Measurements from ENCODE around the gene GCDH. TPM values are rescaled to one million over a fixed set of nuclear protein-coding genes. Genes with fewer than 3 reads are reported as not detected.

The GCDH gene
- total RNA-seq, 2 experiments from 2014 or later, result 31.5 to 48.7 TPM

DNA sequence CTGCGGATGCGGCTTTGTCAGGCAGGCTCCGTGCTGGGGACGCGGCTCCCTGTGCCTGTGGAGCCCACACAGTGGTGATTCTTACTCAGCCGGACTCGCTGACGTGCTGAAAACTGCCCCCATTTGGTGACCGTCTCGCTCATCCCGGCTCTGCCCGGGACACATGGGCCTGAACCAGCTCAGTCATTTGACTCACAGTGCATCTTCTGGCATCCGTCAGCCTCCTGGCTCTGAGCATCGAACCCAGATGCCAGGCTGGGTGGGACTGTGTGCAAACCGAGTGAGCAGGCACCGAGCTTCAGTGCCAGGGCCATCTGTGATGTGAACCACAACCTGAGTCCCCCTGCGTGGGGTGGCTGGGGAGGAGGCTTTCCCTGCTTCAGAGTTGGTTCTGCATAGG is 5.5 kb downstream of the GCDH start:
- BruUV-seq (replicated peaks), result no TSS peak
- Histone ChIP-seq H3K4me3 (ENCODE audit: low read depth, low read length, poor library complexity, severe bottlenecking) (no peak overlapping the region), H3K9me2 (ENCODE audit: insufficient read depth, low read length) (no peaks in the 10 kb centered on the region), H3K4me2 (ENCODE audit: low read length) (no peak overlapping the region), H3K9me3 (ENCODE audit: low read length) (no peaks in the 10 kb centered on the region), H3K4me1 (ENCODE audit: insufficient read depth, low read length, poor library complexity, severe bottlenecking) (peaks cover 6% of the 10 kb centered on the region), H3K36me3 (ENCODE audit: insufficient read depth, low read length) (peaks cover 41% of the 10 kb centered on the region; the same call in 1 of the 2 replicates), H2AFZ (ENCODE audit: low read length) (no peak overlapping the region), H4K20me1 (ENCODE audit: insufficient read depth, low read length) (no peaks in the 10 kb centered on the region), H3K79me2 (ENCODE audit: insufficient read depth, low read depth, low read length) (peaks cover 7% of the 10 kb centered on the region; the same call in 1 of the 2 replicates), H3K27ac (ENCODE audit: low read depth, low read length, poor library complexity, severe bottlenecking) (no peak overlapping the region)
- ChIA-PET POLR2A (no interaction called here), CTCF (ENCODE audit: unreplicated experiment) (no interaction called here)
- no peak for DNase-seq (ENCODE audit: low spot score)
- intact Hi-C loops (cut with micrococcal nuclease; ENCODE audit: unreplicated experiment), result no loop called here
- no peak for TF ChIP-seq EZH2phosphoT487 (IDR thresholded peaks at IDR 0.05; ENCODE audit: borderline replicate concordance, low read depth, low read length)
- TF ChIP-seq, protein P1, sequence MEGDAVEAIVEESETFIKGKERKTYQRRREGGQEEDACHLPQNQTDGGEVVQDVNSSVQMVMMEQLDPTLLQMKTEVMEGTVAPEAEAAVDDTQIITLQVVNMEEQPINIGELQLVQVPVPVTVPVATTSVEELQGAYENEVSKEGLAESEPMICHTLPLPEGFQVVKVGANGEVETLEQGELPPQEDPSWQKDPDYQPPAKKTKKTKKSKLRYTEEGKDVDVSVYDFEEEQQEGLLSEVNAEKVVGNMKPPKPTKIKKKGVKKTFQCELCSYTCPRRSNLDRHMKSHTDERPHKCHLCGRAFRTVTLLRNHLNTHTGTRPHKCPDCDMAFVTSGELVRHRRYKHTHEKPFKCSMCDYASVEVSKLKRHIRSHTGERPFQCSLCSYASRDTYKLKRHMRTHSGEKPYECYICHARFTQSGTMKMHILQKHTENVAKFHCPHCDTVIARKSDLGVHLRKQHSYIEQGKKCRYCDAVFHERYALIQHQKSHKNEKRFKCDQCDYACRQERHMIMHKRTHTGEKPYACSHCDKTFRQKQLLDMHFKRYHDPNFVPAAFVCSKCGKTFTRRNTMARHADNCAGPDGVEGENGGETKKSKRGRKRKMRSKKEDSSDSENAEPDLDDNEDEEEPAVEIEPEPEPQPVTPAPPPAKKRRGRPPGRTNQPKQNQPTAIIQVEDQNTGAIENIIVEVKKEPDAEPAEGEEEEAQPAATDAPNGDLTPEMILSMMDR (conservative IDR thresholded peaks at IDR 0.05; ENCODE audit: low read length), result no peak

DNA sequence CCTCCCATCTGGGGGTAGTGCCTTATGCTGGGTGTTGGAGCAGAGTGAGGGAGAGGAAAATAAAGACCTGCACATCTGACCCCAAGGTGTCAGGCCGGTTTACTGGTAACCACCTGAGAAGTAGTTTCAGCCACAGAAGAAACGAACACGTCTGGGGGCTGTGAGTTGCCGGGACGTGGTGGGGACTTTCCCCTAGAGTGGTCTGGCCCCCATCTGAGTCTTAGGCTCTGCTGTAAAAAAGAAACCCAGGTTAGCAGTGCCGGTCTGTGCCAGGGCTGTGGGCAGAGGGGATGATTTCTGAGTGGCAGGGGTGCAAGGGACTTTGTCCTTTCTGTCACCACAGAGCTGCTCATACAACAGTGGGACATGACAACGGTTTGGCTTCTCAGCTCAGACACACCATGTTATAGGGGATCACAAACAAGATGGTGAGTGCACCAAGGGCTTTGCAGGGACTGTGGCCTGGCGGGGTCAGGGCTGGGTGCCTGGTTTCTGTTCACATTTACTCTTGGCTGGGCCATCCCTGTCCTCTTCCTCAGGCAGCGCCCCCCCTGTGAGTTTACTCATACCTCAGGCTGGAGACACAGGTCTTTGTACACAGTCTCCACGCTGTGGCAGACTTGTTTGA is 9.0 kb downstream of the GCDH start:
- DNase-seq (ENCODE audit: low spot score), result no peak
- Histone ChIP-seq H3K4me3 (ENCODE audit: low read depth, low read length, poor library complexity, severe bottlenecking) (no peak overlapping the region), H3K79me2 (ENCODE audit: insufficient read depth, low read depth, low read length) (no peaks in the 10 kb centered on the region), H2AFZ (ENCODE audit: low read length) (no peak overlapping the region), H3K9me2 (ENCODE audit: insufficient read depth, low read length) (no peaks in the 10 kb centered on the region), H3K4me1 (ENCODE audit: insufficient read depth, low read length, poor library complexity, severe bottlenecking) (no peaks in the 10 kb centered on the region), H4K20me1 (ENCODE audit: insufficient read depth, low read length) (no peaks in the 10 kb centered on the region), H3K9me3 (ENCODE audit: low read length) (no peaks in the 10 kb centered on the region), H3K27ac (ENCODE audit: low read depth, low read length, poor library complexity, severe bottlenecking) (no peak overlapping the region), H3K36me3 (ENCODE audit: insufficient read depth, low read length) (peaks cover 27% of the 10 kb centered on the region; the same call in 1 of the 2 replicates), H3K4me2 (ENCODE audit: low read length) (no peak overlapping the region)
- ChIA-PET CTCF (ENCODE audit: unreplicated experiment) (no interaction called here), POLR2A (interaction anchor here (1.2 kb wide), 1 partner anchor 21 kb away, joined by 3 read pairs; no protein-coding TSS in a partner anchor)
- no peak for TF ChIP-seq EZH2phosphoT487 (IDR thresholded peaks at IDR 0.05; ENCODE audit: borderline replicate concordance, low read depth, low read length)
- TF ChIP-seq, protein P1 (conservative IDR thresholded peaks at IDR 0.05; ENCODE audit: low read length), result no peak
- BruUV-seq (replicated peaks), result no TSS peak
- intact Hi-C loops (cut with micrococcal nuclease; ENCODE audit: unreplicated experiment), result no loop called here

DNA sequence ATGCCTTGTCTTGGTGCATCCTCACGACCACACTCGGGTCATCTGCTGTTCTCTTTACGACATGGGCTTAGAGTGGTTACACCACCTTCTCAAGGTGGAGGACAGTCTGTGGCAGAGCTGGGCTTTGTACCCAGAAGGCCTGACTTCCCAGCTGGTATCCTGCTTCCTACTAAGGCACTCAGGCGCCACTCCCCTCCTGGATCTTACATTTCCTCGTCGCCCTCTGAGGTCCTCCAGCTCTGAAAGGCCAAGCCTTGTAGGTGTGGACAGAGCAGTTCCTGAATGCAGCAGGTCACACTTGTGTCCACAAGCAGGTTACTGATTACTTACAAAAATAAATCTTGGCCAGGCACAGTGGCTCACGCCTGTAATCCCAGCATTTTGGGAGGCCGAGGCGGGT is 16.2 kb downstream of the GCDH start:
- H2AFZ ChIP-seq (ENCODE audit: low read length), result no peak overlapping the region
- no peak overlapping the region for H3K4me3 ChIP-seq (ENCODE audit: low read depth, low read length, poor library complexity, severe bottlenecking)
- H3K36me3 ChIP-seq (ENCODE audit: insufficient read depth, low read length), result no peaks in the 10 kb centered on the region
- no peak overlapping the region for H3K27ac ChIP-seq (ENCODE audit: low read depth, low read length, poor library complexity, severe bottlenecking)
- H3K9me2 ChIP-seq (ENCODE audit: insufficient read depth, low read length), result no peaks in the 10 kb centered on the region
- no peaks in the 10 kb centered on the region for H4K20me1 ChIP-seq (ENCODE audit: insufficient read depth, low read length)
- TF ChIP-seq, protein P1 (conservative IDR thresholded peaks at IDR 0.05; ENCODE audit: low read length), result no peak
- no peak for TF ChIP-seq EZH2phosphoT487 (IDR thresholded peaks at IDR 0.05; ENCODE audit: borderline replicate concordance, low read depth, low read length)
- intact Hi-C loops (cut with micrococcal nuclease; ENCODE audit: unreplicated experiment), result no loop called here
- no peaks in the 10 kb centered on the region for H3K9me3 ChIP-seq (ENCODE audit: low read length)
- no peaks in the 10 kb centered on the region for H3K4me1 ChIP-seq (ENCODE audit: insufficient read depth, low read length, poor library complexity, severe bottlenecking)
- ChIA-PET CTCF (ENCODE audit: unreplicated experiment) (no interaction called here), POLR2A (no interaction called here)
- no peak for DNase-seq (ENCODE audit: low spot score)
- no peaks in the 10 kb centered on the region for H3K79me2 ChIP-seq (ENCODE audit: insufficient read depth, low read depth, low read length)
- H3K4me2 ChIP-seq (ENCODE audit: low read length), result no peak overlapping the region
- no TSS peak for BruUV-seq (replicated peaks)

Measured in OCI-LY7 (cell line).